ENCODE results near the gene RPP25L. TPM values are rescaled to one million over a fixed set of nuclear protein-coding genes. Genes with fewer than 3 reads are reported as not detected.

Gene RPP25L
- total RNA-seq, 1 donor from 2014 or later = 31.4 TPM

- Histone ChIP-seq H3K36me3 (no peaks in the 10 kb centered on the region), H3K27me3 (no peaks in the 10 kb centered on the region), H3K9me3 (no peaks in the 10 kb centered on the region), H3K27ac (no peak overlapping the region), H3K4me1 (peaks cover 16% of the 10 kb centered on the region), H3K4me3 (no peak overlapping the region)
- no peak for TF ChIP-seq POLR2AphosphoS5 (IDR thresholded peaks at IDR 0.05; ENCODE audit: insufficient read depth in 1 of 2, low read depth in 1 of 2)
- intact Hi-C loops (cut with DNase I) = no loop called here
- no peak for DNase-seq (ENCODE audit: extremely low spot score in 2 of 2)
Measured at GRCh38 chr9:34584970-34585369, 26.9 kb downstream of the RPP25L start.

- no peak for DNase-seq (ENCODE audit: extremely low spot score in 2 of 2)
- intact Hi-C loops (cut with DNase I) = no loop called here
- H3K9me3 ChIP-seq = no peaks in the 10 kb centered on the region
- no peaks in the 10 kb centered on the region for H3K36me3 ChIP-seq
- H3K27ac ChIP-seq = no peak overlapping the region
- H3K27me3 ChIP-seq = no peaks in the 10 kb centered on the region
- H3K4me1 ChIP-seq = peaks cover 23% of the 10 kb centered on the region
- TF ChIP-seq POLR2AphosphoS5 (IDR thresholded peaks at IDR 0.05; ENCODE audit: insufficient read depth in 1 of 2, low read depth in 1 of 2) (no peak), POLR2A (IDR thresholded peaks at IDR 0.05) (no peak), CTCF (IDR thresholded peaks at IDR 0.05) (no peak)
- H3K4me3 ChIP-seq = no peak overlapping the region
Measured at GRCh38 chr9:34582787-34583186, 29.1 kb downstream of the RPP25L start.

GRCh38 chr9:34581318-34581717, 30.6 kb downstream of the RPP25L start:
- H3K4me1 ChIP-seq = peaks cover 23% of the 10 kb centered on the region
- no peak overlapping the region for H3K27ac ChIP-seq
- no peak for DNase-seq (ENCODE audit: extremely low spot score in 2 of 2)
- no peaks in the 10 kb centered on the region for H3K9me3 ChIP-seq
- intact Hi-C loops (cut with DNase I) = no loop called here
- no peak overlapping the region for H3K4me3 ChIP-seq
- H3K27me3 ChIP-seq = no peaks in the 10 kb centered on the region
- H3K36me3 ChIP-seq = no peaks in the 10 kb centered on the region
- TF ChIP-seq POLR2A (IDR thresholded peaks at IDR 0.05) (no peak), POLR2AphosphoS5 (IDR thresholded peaks at IDR 0.05; ENCODE audit: insufficient read depth in 1 of 2, low read depth in 1 of 2) (no peak), CTCF (IDR thresholded peaks at IDR 0.05) (no peak)

GRCh38 chr9:34580358-34580757, 31.5 kb downstream of the RPP25L start:
- TF ChIP-seq POLR2AphosphoS5 (IDR thresholded peaks at IDR 0.05; ENCODE audit: insufficient read depth in 1 of 2, low read depth in 1 of 2) (no peak), POLR2A (IDR thresholded peaks at IDR 0.05) (no peak), CTCF (IDR thresholded peaks at IDR 0.05) (no peak)
- H3K27me3 ChIP-seq = no peaks in the 10 kb centered on the region
- no peak overlapping the region for H3K4me3 ChIP-seq
- intact Hi-C loops (cut with DNase I) = no loop called here
- H3K36me3 ChIP-seq = no peaks in the 10 kb centered on the region
- no peaks in the 10 kb centered on the region for H3K9me3 ChIP-seq
- H3K27ac ChIP-seq = no peak overlapping the region
- peaks cover 23% of the 10 kb centered on the region for H3K4me1 ChIP-seq
- no peak for DNase-seq (ENCODE audit: extremely low spot score in 2 of 2)

- Histone ChIP-seq H3K27me3 (no peaks in the 10 kb centered on the region), H3K4me3 (no peak overlapping the region), H3K4me1 (peaks cover 23% of the 10 kb centered on the region), H3K27ac (no peak overlapping the region), H3K36me3 (no peaks in the 10 kb centered on the region), H3K9me3 (no peaks in the 10 kb centered on the region)
- no peak for TF ChIP-seq POLR2A (IDR thresholded peaks at IDR 0.05)
- TF ChIP-seq CTCF (IDR thresholded peaks at IDR 0.05) = no peak
- TF ChIP-seq POLR2AphosphoS5 (IDR thresholded peaks at IDR 0.05; ENCODE audit: insufficient read depth in 1 of 2, low read depth in 1 of 2) = no peak
- intact Hi-C loops (cut with DNase I) = no loop called here
- no peak for DNase-seq (ENCODE audit: extremely low spot score in 2 of 2)
Measured at GRCh38 chr9:34579808-34580163, 32.1 kb downstream of the RPP25L start.
